Endothelial cell of umbilical vein (primary cell): ENCODE results near the gene TASOR. TPM values are rescaled to one million over a fixed set of nuclear protein-coding genes. Genes with fewer than 3 reads are reported as not detected.

ENCODE experiments used
- BruUV-seq: library from RNA; stranded (reverse); fragments of 400-500 nt; replicated peaks from 2 replicates; lab custom pipeline; 2021; lab: Mats Ljungman, UMichigan
- CTCF ChIA-PET: fragments of 300-600, 350-600 bp; sonication (Branson Sonifier 250); formaldehyde crosslinking; loops from one replicate; lab custom pipeline; 2021; ENCODE audit warnings: antibody characterized with exemption, inconsistent platforms; lab: Charles Lee
- POLR2A ChIA-PET: fragments of 300-600, 350-600 bp; sonication (Branson Sonifier 250); formaldehyde crosslinking; loops from one replicate; lab custom pipeline; 2021; ENCODE audit warnings: antibody characterized with exemption, inconsistent platforms; lab: Charles Lee
- DNase-seq: peaks from one replicate; pipeline ENCODE4 v3.0.0-alpha.2; 2011; ENCODE audit warnings: low read depth, low spot score
- FAIRE-seq: peaks from 2 replicates; lab custom pipeline; 2011; peaks lifted over from hg19 to GRCh38; lab: Jason Lieb, UNC
- H2AFZ ChIP-seq: 2 replicates; pipeline ENCODE4 v1.6.0; 2012; ENCODE audit warnings: low read depth, low read length, control low read depth, inconsistent platforms
- H3K27ac ChIP-seq: 2 replicates; pipeline ENCODE4 v1.5.1; 2011; ENCODE audit warnings: low read depth, mild to moderate bottlenecking, control low read depth, low read length, moderate library complexity; ENCODE audit not compliant: insufficient read depth
- H3K27me3 ChIP-seq, 2 experiments: 2 replicates each; pipeline versions ENCODE4 v1.6.0 to v1.6.1; 2011; ENCODE audit warnings: low read length in 2 of 2, mixed read lengths in 1 of 2; ENCODE audit not compliant: control insufficient read depth in 2 of 2, insufficient read depth in 2 of 2
- H3K36me3 ChIP-seq, 2 experiments: 2 replicates in 1 of 2; 3 replicates in 1 of 2; pipeline ENCODE4 v1.5.1; 2011; ENCODE audit warnings: low read length in 2 of 2, mild to moderate bottlenecking in 1 of 2, moderate library complexity in 1 of 2; ENCODE audit not compliant: control insufficient read depth in 2 of 2, insufficient read depth in 2 of 2; ENCODE audit errors: extremely low read depth in 1 of 2
- H3K4me1 ChIP-seq: 3 replicates; pipeline ENCODE4 v1.5.1; 2011; ENCODE audit warnings: mild to moderate bottlenecking, low read length; ENCODE audit not compliant: control insufficient read depth, insufficient read depth; ENCODE audit errors: extremely low read depth
- H3K4me2 ChIP-seq: 2 replicates; pipeline ENCODE4 v1.6.1; 2011; ENCODE audit warnings: low read length, control low read depth, mixed read lengths; ENCODE audit not compliant: insufficient read depth
- H3K4me3 ChIP-seq, 3 experiments: fragments of 200-600 bp in 1 of 3; sonication (generic), shearing (Covaris generic) in 1 of 3; replicated peaks in 1 of 3; 2 replicates each; pipeline ENCODE4 v1.5.1; 2011 to 2016; ENCODE audit warnings: control low read depth in 3 of 3, low read length in 3 of 3, mild to moderate bottlenecking in 2 of 3, inconsistent platforms in 1 of 3, low read depth in 1 of 3, moderate library complexity in 1 of 3; ENCODE audit not compliant: insufficient read depth in 1 of 3
- H3K79me2 ChIP-seq: 2 replicates; pipeline ENCODE4 v1.6.0; 2012; ENCODE audit warnings: low read length, inconsistent platforms; ENCODE audit not compliant: control insufficient read depth, insufficient read depth
- H3K9ac ChIP-seq: replicated peaks from 2 replicates; pipeline ENCODE3; 2011; ENCODE audit warnings: low read length, control low read depth; ENCODE audit not compliant: insufficient read depth; ENCODE audit errors: extremely low read depth
- H3K9me1 ChIP-seq: replicated peaks from 3 replicates; pipeline ENCODE4 v1.6.0; 2011; ENCODE audit warnings: mild to moderate bottlenecking, low read length; ENCODE audit not compliant: control insufficient read depth, insufficient read depth; ENCODE audit errors: extremely low read depth
- H3K9me3 ChIP-seq: replicated peaks from 2 replicates; pipeline ENCODE4 v1.5.1; 2012; ENCODE audit warnings: low read length, inconsistent platforms; ENCODE audit not compliant: control insufficient read depth, insufficient read depth
- H4K20me1 ChIP-seq: replicated peaks from 2 replicates; pipeline ENCODE3; 2011; ENCODE audit warnings: mild to moderate bottlenecking, low read length; ENCODE audit not compliant: control insufficient read depth, insufficient read depth; ENCODE audit errors: extremely low read depth
- EZH2 ChIP-seq: IDR thresholded peaks from 2 replicates; pipeline ENCODE4 v1.6.1; 2012; ENCODE audit warnings: borderline replicate concordance, low read depth, mild to moderate bottlenecking, moderate library complexity, low read length, inconsistent platforms; ENCODE audit not compliant: severe bottlenecking
- FOS ChIP-seq: IDR thresholded peaks from 2 replicates; pipeline ENCODE4 v1.6.1; 2011; ENCODE audit warnings: mild to moderate bottlenecking, low read length, moderate library complexity, borderline replicate concordance; ENCODE audit not compliant: insufficient read depth
- GATA2 ChIP-seq: IDR thresholded peaks from 2 replicates; pipeline ENCODE4 v1.7.0; 2011; ENCODE audit warnings: low read depth, mild to moderate bottlenecking, moderate library complexity, mixed read lengths, low read length; ENCODE audit not compliant: insufficient read length, insufficient read depth
- JUN ChIP-seq: IDR thresholded peaks from 2 replicates; pipeline ENCODE4 v1.6.1; 2011; ENCODE audit warnings: borderline replicate concordance, low read depth; ENCODE audit not compliant: insufficient read length, insufficient read depth
- MAX ChIP-seq: IDR thresholded peaks from 2 replicates; pipeline ENCODE4 v1.6.1; 2011; ENCODE audit not compliant: insufficient read depth, insufficient read length
- MYC ChIP-seq: IDR thresholded peaks from one replicate; pipeline ENCODE4 v1.6.1; 2011; ENCODE audit warnings: mild to moderate bottlenecking, low read depth, low read length
- POLR2A ChIP-seq: IDR thresholded peaks from 2 replicates; pipeline ENCODE4 v1.6.1; 2012; ENCODE audit warnings: low read depth, mild to moderate bottlenecking, control low read depth, low read length
- POLR2AphosphoS5 ChIP-seq: IDR thresholded peaks from 2 replicates; pipeline ENCODE4 v1.6.1; 2012; ENCODE audit warnings: low read depth, mild to moderate bottlenecking, control low read depth, low read length, moderate library complexity; ENCODE audit not compliant: insufficient read depth
- dilution Hi-C: fragments of 300-500 bp; cut with MboI; formaldehyde crosslinking; loops from one replicate; pipeline ENCODE4 v1.15.0; 2019; ENCODE audit warnings: low sequenced_read_pairs; ENCODE audit not compliant: extremely low pct_ligation_motif_present
- intact Hi-C: fragments of 100-400 bp; cut with micrococcal nuclease; formaldehyde crosslinking; loops from one replicate; pipeline ENCODE4 v1.10.0; 2022
- polyA plus RNA-seq, 4 experiments: library from polyadenylated mRNA; depleted of rRNA in 3 of 4; stranded (reverse) in 3 of 4; unstranded in 1 of 4; fragments of >200 nt; gene quantifications; 2 replicates each; pipeline versions ENCODE4 v1.2.1 to v1.2.3, GENCODE V29; 2011 to 2012; ENCODE audit warnings: missing spikeins in 1 of 4
- total RNA-seq: library from RNA; stranded (reverse); gene quantifications from 2 replicates; pipeline ENCODE4 v1.2.3, GENCODE V29; 2021
- TF ChIP-seq, protein P1 (sequence below), 2 donors: IDR thresholded peaks; 1 replicate in 1 of 2; 2 replicates in 1 of 2; pipeline ENCODE4 v1.5.1; 2011; ENCODE audit warnings: low read length in 2 of 2, mild to moderate bottlenecking in 2 of 2, moderate library complexity in 2 of 2, control low read depth in 1 of 2, inconsistent platforms in 1 of 2, low read depth in 1 of 2; ENCODE audit not compliant: insufficient read depth in 1 of 2; ENCODE audit errors: extremely low read depth in 1 of 2

Gene TASOR
- total and polyA plus RNA-seq, 2 donors (not counting 3 experiments of a cell fraction or from before 2014, with no cell fraction given): 11.2 to 44.5 TPM

DNA sequence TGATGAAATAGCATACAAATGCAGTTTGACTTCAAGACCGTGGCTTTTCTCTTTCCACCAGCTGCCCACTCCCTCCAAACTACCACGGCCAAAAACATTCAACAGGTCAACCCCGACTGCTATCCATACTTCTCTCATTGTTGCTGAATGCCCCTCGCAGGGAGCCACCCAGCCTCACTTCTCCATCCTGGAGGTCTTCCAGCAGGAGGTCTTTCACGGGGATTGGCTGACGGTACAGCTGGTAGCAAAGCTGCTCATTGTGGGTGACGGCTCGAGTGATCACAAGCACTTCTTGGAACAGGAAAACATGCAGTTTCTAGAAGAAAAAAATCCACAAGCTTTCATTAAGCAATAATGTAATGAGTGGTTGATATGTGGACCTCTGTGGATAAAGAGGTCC lies 49.0 kb upstream of the TASOR start:
- FAIRE-seq (no peak), DNase-seq (no peak)
- Histone ChIP-seq H3K36me3 (peaks cover 2 to 9% of the 10 kb centered on the region in 2 experiments), H3K4me3 (no peak overlapping the region), H3K9me3 (no peaks in the 10 kb centered on the region), H3K27ac (no peak overlapping the region), H3K79me2 (no peaks in the 10 kb centered on the region), H3K9me1 (no peaks in the 10 kb centered on the region), H3K27me3 (no peaks in the 10 kb centered on the region), H4K20me1 (no peaks in the 10 kb centered on the region), H3K4me1 (no peaks in the 10 kb centered on the region), H3K4me2 (no peak overlapping the region), H3K9ac (no peak overlapping the region), H2AFZ (no peak overlapping the region)
- dilution Hi-C loops (no loop called here), intact Hi-C loops (no loop called here)
- CTCF ChIA-PET: no interaction called here
- TF ChIP-seq POLR2AphosphoS5 (no peak), MAX (no peak), POLR2A (no peak), FOS (no peak), EZH2 (no peak), GATA2 (no peak), JUN (no peak), MYC (no peak)
- TF ChIP-seq, protein P1, sequence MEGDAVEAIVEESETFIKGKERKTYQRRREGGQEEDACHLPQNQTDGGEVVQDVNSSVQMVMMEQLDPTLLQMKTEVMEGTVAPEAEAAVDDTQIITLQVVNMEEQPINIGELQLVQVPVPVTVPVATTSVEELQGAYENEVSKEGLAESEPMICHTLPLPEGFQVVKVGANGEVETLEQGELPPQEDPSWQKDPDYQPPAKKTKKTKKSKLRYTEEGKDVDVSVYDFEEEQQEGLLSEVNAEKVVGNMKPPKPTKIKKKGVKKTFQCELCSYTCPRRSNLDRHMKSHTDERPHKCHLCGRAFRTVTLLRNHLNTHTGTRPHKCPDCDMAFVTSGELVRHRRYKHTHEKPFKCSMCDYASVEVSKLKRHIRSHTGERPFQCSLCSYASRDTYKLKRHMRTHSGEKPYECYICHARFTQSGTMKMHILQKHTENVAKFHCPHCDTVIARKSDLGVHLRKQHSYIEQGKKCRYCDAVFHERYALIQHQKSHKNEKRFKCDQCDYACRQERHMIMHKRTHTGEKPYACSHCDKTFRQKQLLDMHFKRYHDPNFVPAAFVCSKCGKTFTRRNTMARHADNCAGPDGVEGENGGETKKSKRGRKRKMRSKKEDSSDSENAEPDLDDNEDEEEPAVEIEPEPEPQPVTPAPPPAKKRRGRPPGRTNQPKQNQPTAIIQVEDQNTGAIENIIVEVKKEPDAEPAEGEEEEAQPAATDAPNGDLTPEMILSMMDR (IDR thresholded peaks at IDR 0.05; ENCODE audit: extremely low read depth in 1 of 2, insufficient read depth in 1 of 2, low read depth in 1 of 2, low read length in 2 of 2): no peak
- POLR2A ChIA-PET: no interaction called here
- no TSS peak for BruUV-seq
